GM23338 (cell line): ENCODE measurements around the gene BMP8A. TPM values are rescaled to one million over a fixed set of nuclear protein-coding genes. Genes with fewer than 3 reads are reported as not detected.

Experiments
- ATAC-seq: fragments of 200-7000 bp; cut with Tn5 transposase; 3 replicates; pipeline ENCODE4 v1.9.1; 2020
- DNase-seq: peaks from one replicate; pipeline ENCODE4 v3.0.0-alpha.2; 2015; ENCODE audit warnings: low spot score
- H2AFZ ChIP-seq: fragments of 200-600 bp; sonication (generic); 2 replicates; pipeline ENCODE4 v1.8.0; 2016; ENCODE audit warnings: antibody characterized with exemption, mild to moderate bottlenecking, moderate library complexity
- H3F3A ChIP-seq: fragments of 200-600 bp; sonication (generic); replicated peaks from 2 replicates; pipeline ENCODE4 v1.8.0; 2017; ENCODE audit warnings: antibody characterized with exemption, mixed run types, low read depth
- H3K27ac ChIP-seq: fragments of 200-600 bp; sonication (generic); 2 replicates; pipeline ENCODE4 v1.6.1; 2016; ENCODE audit warnings: low read depth
- H3K27me3 ChIP-seq: fragments of 200-600 bp; sonication (generic); 2 replicates; pipeline ENCODE4 v1.8.0; 2016; ENCODE audit warnings: mild to moderate bottlenecking, mixed run types, moderate library complexity; ENCODE audit not compliant: insufficient read depth
- H3K36me3 ChIP-seq: fragments of 200-600 bp; sonication (generic); 2 replicates; pipeline ENCODE4 v1.8.0; 2016; ENCODE audit warnings: mild to moderate bottlenecking; ENCODE audit not compliant: insufficient read depth
- H3K4me1 ChIP-seq: fragments of 200-600 bp; sonication (generic); 2 replicates; pipeline ENCODE4 v1.8.0; 2016; ENCODE audit warnings: mild to moderate bottlenecking, moderate library complexity; ENCODE audit not compliant: insufficient read depth
- H3K4me2 ChIP-seq: fragments of 200-600 bp; sonication (generic); 2 replicates; pipeline ENCODE4 v1.7.1; 2017; ENCODE audit warnings: mixed run types
- H3K4me3 ChIP-seq: fragments of 200-600 bp; sonication (generic); 2 replicates; pipeline ENCODE4 v1.6.1; 2016; ENCODE audit warnings: mixed run types
- H3K79me2 ChIP-seq: fragments of 200-600 bp; sonication (generic); replicated peaks from 2 replicates; pipeline ENCODE4 v1.8.0; 2017; ENCODE audit warnings: mild to moderate bottlenecking; ENCODE audit not compliant: insufficient read depth
- H3K9me2 ChIP-seq: fragments of 200-600 bp; sonication (generic); 2 replicates; pipeline ENCODE4 v1.8.0; 2017; ENCODE audit not compliant: insufficient read depth
- H4K20me1 ChIP-seq: fragments of 200-600 bp; sonication (generic); replicated peaks from 2 replicates; pipeline ENCODE4 v1.8.0; 2017; ENCODE audit warnings: mild to moderate bottlenecking; ENCODE audit not compliant: insufficient read depth
- H3K27ac Mint-ChIP-seq: 2 replicates; pipeline ENCODE4 v1.8.0; 2020; ENCODE audit warnings: inconsistent platforms, mild to moderate bottlenecking, moderate library complexity, mixed read lengths
- H3K27me3 Mint-ChIP-seq: 3 replicates; pipeline ENCODE4 v1.8.0; 2022; ENCODE audit warnings: low read depth, mild to moderate bottlenecking, moderate library complexity, mixed read lengths, inconsistent platforms; ENCODE audit not compliant: insufficient read depth, poor library complexity
- H3K36me3 Mint-ChIP-seq: 3 replicates; pipeline ENCODE4 v1.8.0; 2021; ENCODE audit warnings: low read depth, mild to moderate bottlenecking, inconsistent platforms, moderate library complexity, mixed read lengths
- H3K4me1 Mint-ChIP-seq: 3 replicates; pipeline ENCODE4 v1.8.0; 2020; ENCODE audit warnings: mild to moderate bottlenecking, inconsistent platforms, mixed read lengths
- H3K4me3 Mint-ChIP-seq: 3 replicates; pipeline ENCODE4 v1.8.0; 2021; ENCODE audit warnings: moderate library complexity, mild to moderate bottlenecking, inconsistent platforms, mixed read lengths
- H3K9me3 Mint-ChIP-seq: 3 replicates; pipeline ENCODE4 v1.8.0; 2020; ENCODE audit warnings: moderate library complexity, mild to moderate bottlenecking, inconsistent platforms, mixed read lengths
- CREB1 ChIP-seq: fragments of 250-450 bp; sonication (Bioruptor Pico); IDR thresholded peaks from 2 replicates; pipeline ENCODE4 v1.5.0; 2020; ENCODE audit warnings: low read depth, mild to moderate bottlenecking, moderate library complexity
- EZH2 ChIP-seq: fragments of 200-600 bp; sonication (generic); IDR thresholded peaks from one replicate; pipeline ENCODE4 v1.8.0; 2017; ENCODE audit warnings: antibody characterized with exemption, mild to moderate bottlenecking, low read depth; ENCODE audit not compliant: unreplicated experiment
- EZH2phosphoT487 ChIP-seq: fragments of 200-600 bp; sonication (generic); IDR thresholded peaks from one replicate; pipeline ENCODE4 v1.8.1; 2018; ENCODE audit warnings: antibody characterized with exemption; ENCODE audit not compliant: unreplicated experiment
- JUNB ChIP-seq: IDR thresholded peaks from one replicate; pipeline ENCODE4 v1.6.1; 2016; ENCODE audit warnings: antibody characterized with exemption; ENCODE audit not compliant: unreplicated experiment
- NANOG ChIP-seq: IDR thresholded peaks from 2 replicates; pipeline ENCODE4 v1.6.1; 2016; ENCODE audit warnings: antibody characterized with exemption, borderline replicate concordance
- POLR2AphosphoS5 ChIP-seq: IDR thresholded peaks from 2 replicates; pipeline ENCODE4 v1.6.1; 2016; ENCODE audit warnings: antibody characterized with exemption, low read depth
- STAT1 ChIP-seq: IDR thresholded peaks from one replicate; pipeline ENCODE4 v1.6.1; 2016; ENCODE audit warnings: antibody characterized with exemption; ENCODE audit not compliant: unreplicated experiment
- ZNF114 ChIP-seq: fragments of 250-450 bp; sonication (Bioruptor Pico); IDR thresholded peaks from 2 replicates; pipeline ENCODE4 v1.5.0; 2020; ENCODE audit warnings: mild to moderate bottlenecking, moderate library complexity
- ZNF331 ChIP-seq: fragments of 250-450 bp; sonication (Bioruptor Pico); IDR thresholded peaks from 2 replicates; pipeline ENCODE4 v1.5.0; 2020; ENCODE audit warnings: low read depth, mild to moderate bottlenecking, moderate library complexity
- polyA plus RNA-seq: library from polyadenylated mRNA; unstranded; fragments of >200 nt; fragmentation: Nextera tagmentation; extraction: Ambion mirVana; gene quantifications from 2 replicates; pipeline ENCODE4 v1.2.1, GENCODE V29; 2016
- total RNA-seq: library from RNA; depleted of rRNA; stranded (reverse); fragments of >200 nt; shearing (Covaris generic); gene quantifications from 2 replicates; pipeline ENCODE4 v1.2.3, GENCODE V29; 2014
- TF ChIP-seq, protein P1 (sequence below): IDR thresholded peaks from one replicate; pipeline ENCODE4 v1.6.1; 2018; ENCODE audit warnings: antibody characterized with exemption; ENCODE audit not compliant: unreplicated experiment
- TF ChIP-seq, protein P2 (sequence below), 2 experiments: fragments of 200-600 bp in 1 of 2; sonication (generic) in 1 of 2; conservative IDR thresholded peaks; 2 replicates each; pipeline versions ENCODE4 v1.5.1 to v1.6.1; 2016 to 2017; ENCODE audit warnings: antibody characterized with exemption in 2 of 2, low read depth in 2 of 2, mild to moderate bottlenecking in 2 of 2, moderate library complexity in 1 of 2
- TF ChIP-seq, protein P3 (sequence below): IDR thresholded peaks from 2 replicates; pipeline ENCODE4 v1.6.1; 2016; ENCODE audit warnings: antibody characterized with exemption
- TF ChIP-seq, protein P4 (sequence below): fragments of 250-450 bp; sonication (Bioruptor Pico); IDR thresholded peaks from 2 replicates; pipeline ENCODE4 v1.5.0; 2020; ENCODE audit warnings: mild to moderate bottlenecking, moderate library complexity

BMP8A gene
- total and polyA plus RNA-seq, 2 experiments from 2014 or later = 0.34 to 0.63 TPM

DNA sequence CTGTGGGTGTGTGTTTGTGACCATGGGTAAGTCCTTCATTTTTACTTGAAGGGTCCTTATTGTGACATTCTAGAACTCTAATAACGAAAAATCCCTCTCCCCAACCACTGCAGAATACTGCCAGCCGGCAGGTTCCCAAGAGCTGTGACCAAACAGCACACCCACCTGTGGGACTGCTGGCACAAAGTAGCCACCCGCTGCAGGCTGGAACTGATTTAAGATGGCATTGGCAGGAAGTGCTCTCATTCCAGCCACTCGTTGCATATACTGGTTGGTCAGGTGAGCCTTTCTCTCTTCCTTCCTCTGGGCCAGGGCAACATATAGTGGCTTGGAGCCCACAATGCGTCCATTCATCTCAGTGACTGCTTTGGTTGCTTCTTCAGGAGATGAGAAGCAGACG, 73.5 kb downstream of the BMP8A start:
- no peaks in the 10 kb centered on the region for H3K9me3 Mint-ChIP-seq
- ATAC-seq (no peak), DNase-seq (no peak)
- no peak overlapping the region for H3K27ac Mint-ChIP-seq
- H3K4me3 Mint-ChIP-seq = no peak overlapping the region
- peaks cover 95% of the 10 kb centered on the region for H3K36me3 ChIP-seq
- H3K36me3 Mint-ChIP-seq = peaks cover 100% of the 10 kb centered on the region
- H3K4me1 ChIP-seq = no peaks in the 10 kb centered on the region
- TF ChIP-seq POLR2AphosphoS5 = no peak
- no peak for TF ChIP-seq EZH2
- no peak for TF ChIP-seq ZNF331
- TF ChIP-seq, protein P1, sequence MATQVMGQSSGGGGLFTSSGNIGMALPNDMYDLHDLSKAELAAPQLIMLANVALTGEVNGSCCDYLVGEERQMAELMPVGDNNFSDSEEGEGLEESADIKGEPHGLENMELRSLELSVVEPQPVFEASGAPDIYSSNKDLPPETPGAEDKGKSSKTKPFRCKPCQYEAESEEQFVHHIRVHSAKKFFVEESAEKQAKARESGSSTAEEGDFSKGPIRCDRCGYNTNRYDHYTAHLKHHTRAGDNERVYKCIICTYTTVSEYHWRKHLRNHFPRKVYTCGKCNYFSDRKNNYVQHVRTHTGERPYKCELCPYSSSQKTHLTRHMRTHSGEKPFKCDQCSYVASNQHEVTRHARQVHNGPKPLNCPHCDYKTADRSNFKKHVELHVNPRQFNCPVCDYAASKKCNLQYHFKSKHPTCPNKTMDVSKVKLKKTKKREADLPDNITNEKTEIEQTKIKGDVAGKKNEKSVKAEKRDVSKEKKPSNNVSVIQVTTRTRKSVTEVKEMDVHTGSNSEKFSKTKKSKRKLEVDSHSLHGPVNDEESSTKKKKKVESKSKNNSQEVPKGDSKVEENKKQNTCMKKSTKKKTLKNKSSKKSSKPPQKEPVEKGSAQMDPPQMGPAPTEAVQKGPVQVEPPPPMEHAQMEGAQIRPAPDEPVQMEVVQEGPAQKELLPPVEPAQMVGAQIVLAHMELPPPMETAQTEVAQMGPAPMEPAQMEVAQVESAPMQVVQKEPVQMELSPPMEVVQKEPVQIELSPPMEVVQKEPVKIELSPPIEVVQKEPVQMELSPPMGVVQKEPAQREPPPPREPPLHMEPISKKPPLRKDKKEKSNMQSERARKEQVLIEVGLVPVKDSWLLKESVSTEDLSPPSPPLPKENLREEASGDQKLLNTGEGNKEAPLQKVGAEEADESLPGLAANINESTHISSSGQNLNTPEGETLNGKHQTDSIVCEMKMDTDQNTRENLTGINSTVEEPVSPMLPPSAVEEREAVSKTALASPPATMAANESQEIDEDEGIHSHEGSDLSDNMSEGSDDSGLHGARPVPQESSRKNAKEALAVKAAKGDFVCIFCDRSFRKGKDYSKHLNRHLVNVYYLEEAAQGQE = no peak
- TF ChIP-seq, protein P2, sequence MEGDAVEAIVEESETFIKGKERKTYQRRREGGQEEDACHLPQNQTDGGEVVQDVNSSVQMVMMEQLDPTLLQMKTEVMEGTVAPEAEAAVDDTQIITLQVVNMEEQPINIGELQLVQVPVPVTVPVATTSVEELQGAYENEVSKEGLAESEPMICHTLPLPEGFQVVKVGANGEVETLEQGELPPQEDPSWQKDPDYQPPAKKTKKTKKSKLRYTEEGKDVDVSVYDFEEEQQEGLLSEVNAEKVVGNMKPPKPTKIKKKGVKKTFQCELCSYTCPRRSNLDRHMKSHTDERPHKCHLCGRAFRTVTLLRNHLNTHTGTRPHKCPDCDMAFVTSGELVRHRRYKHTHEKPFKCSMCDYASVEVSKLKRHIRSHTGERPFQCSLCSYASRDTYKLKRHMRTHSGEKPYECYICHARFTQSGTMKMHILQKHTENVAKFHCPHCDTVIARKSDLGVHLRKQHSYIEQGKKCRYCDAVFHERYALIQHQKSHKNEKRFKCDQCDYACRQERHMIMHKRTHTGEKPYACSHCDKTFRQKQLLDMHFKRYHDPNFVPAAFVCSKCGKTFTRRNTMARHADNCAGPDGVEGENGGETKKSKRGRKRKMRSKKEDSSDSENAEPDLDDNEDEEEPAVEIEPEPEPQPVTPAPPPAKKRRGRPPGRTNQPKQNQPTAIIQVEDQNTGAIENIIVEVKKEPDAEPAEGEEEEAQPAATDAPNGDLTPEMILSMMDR (conservative IDR thresholded peaks at IDR 0.05; ENCODE audit: low read depth in 2 of 2) = no peak
- no peak for TF ChIP-seq ZNF114 (CRISPR knock-in tag)
- TF ChIP-seq EZH2phosphoT487 = no peak
- TF ChIP-seq, protein P3, sequence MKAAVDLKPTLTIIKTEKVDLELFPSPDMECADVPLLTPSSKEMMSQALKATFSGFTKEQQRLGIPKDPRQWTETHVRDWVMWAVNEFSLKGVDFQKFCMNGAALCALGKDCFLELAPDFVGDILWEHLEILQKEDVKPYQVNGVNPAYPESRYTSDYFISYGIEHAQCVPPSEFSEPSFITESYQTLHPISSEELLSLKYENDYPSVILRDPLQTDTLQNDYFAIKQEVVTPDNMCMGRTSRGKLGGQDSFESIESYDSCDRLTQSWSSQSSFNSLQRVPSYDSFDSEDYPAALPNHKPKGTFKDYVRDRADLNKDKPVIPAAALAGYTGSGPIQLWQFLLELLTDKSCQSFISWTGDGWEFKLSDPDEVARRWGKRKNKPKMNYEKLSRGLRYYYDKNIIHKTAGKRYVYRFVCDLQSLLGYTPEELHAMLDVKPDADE = no peak
- TF ChIP-seq, protein P4, sequence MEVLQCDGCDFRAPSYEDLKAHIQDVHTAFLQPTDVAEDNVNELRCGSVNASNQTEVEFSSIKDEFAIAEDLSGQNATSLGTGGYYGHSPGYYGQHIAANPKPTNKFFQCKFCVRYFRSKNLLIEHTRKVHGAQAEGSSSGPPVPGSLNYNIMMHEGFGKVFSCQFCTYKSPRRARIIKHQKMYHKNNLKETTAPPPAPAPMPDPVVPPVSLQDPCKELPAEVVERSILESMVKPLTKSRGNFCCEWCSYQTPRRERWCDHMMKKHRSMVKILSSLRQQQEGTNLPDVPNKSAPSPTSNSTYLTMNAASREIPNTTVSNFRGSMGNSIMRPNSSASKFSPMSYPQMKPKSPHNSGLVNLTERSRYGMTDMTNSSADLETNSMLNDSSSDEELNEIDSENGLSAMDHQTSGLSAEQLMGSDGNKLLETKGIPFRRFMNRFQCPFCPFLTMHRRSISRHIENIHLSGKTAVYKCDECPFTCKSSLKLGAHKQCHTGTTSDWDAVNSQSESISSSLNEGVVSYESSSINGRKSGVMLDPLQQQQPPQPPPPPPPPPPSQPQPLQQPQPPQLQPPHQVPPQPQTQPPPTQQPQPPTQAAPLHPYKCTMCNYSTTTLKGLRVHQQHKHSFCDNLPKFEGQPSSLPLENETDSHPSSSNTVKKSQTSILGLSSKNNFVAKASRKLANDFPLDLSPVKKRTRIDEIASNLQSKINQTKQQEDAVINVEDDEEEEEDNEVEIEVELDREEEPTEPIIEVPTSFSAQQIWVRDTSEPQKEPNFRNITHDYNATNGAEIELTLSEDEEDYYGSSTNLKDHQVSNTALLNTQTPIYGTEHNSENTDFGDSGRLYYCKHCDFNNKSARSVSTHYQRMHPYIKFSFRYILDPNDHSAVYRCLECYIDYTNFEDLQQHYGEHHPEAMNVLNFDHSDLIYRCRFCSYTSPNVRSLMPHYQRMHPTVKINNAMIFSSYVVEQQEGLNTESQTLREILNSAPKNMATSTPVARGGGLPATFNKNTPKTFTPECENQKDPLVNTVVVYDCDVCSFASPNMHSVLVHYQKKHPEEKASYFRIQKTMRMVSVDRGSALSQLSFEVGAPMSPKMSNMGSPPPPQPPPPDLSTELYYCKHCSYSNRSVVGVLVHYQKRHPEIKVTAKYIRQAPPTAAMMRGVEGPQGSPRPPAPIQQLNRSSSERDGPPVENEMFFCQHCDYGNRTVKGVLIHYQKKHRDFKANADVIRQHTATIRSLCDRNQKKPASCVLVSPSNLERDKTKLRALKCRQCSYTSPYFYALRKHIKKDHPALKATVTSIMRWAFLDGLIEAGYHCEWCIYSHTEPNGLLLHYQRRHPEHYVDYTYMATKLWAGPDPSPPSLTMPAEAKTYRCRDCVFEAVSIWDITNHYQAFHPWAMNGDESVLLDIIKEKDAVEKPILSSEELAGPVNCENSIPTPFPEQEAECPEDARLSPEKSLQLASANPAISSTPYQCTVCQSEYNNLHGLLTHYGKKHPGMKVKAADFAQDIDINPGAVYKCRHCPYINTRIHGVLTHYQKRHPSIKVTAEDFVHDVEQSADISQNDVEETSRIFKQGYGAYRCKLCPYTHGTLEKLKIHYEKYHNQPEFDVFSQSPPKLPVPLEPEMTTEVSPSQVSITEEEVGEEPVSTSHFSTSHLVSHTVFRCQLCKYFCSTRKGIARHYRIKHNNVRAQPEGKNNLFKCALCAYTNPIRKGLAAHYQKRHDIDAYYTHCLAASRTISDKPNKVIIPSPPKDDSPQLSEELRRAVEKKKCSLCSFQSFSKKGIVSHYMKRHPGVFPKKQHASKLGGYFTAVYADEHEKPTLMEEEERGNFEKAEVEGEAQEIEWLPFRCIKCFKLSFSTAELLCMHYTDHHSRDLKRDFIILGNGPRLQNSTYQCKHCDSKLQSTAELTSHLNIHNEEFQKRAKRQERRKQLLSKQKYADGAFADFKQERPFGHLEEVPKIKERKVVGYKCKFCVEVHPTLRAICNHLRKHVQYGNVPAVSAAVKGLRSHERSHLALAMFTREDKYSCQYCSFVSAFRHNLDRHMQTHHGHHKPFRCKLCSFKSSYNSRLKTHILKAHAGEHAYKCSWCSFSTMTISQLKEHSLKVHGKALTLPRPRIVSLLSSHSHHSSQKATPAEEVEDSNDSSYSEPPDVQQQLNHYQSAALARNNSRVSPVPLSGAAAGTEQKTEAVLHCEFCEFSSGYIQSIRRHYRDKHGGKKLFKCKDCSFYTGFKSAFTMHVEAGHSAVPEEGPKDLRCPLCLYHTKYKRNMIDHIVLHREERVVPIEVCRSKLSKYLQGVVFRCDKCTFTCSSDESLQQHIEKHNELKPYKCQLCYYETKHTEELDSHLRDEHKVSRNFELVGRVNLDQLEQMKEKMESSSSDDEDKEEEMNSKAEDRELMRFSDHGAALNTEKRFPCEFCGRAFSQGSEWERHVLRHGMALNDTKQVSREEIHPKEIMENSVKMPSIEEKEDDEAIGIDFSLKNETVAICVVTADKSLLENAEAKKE (CRISPR knock-in tag) = no peak
- TF ChIP-seq JUNB = no peak
- TF ChIP-seq STAT1 = no peak
- TF ChIP-seq CREB1 = no peak
- no peak for TF ChIP-seq NANOG
- H3K79me2 ChIP-seq = peaks cover 28% of the 10 kb centered on the region; the same call in 1 of the 2 replicates
- no peak overlapping the region for H3K27ac ChIP-seq
- H3K27me3 ChIP-seq = no peaks in the 10 kb centered on the region
- no peaks in the 10 kb centered on the region for H3K9me2 ChIP-seq
- H3K4me3 ChIP-seq = no peak overlapping the region
- H2AFZ ChIP-seq = no peak overlapping the region
- H4K20me1 ChIP-seq = peaks cover 50% of the 10 kb centered on the region
- peaks cover 58% of the 10 kb centered on the region for H3F3A ChIP-seq
- H3K27me3 Mint-ChIP-seq = peaks cover 17% of the 10 kb centered on the region
- no peaks in the 10 kb centered on the region for H3K4me1 Mint-ChIP-seq
- no peak overlapping the region for H3K4me2 ChIP-seq
